Hepatocyte (in vitro differentiated cells): ENCODE results near the gene GRAMD1A.

Experiments used
- EZH2phosphoT487 ChIP-seq: fragments of 200-600 bp; sonication (generic); IDR thresholded peaks from one replicate; pipeline ENCODE4 v1.6.1; 2018; ENCODE audit warnings: antibody characterized with exemption, mild to moderate bottlenecking, low read depth, moderate library complexity; ENCODE audit not compliant: unreplicated experiment, severe bottlenecking
- TF ChIP-seq, protein P1 (sequence below): fragments of 200-600 bp; sonication (generic); IDR thresholded peaks from 2 replicates; pipeline ENCODE4 v1.5.1; 2016; ENCODE audit warnings: antibody characterized with exemption, mild to moderate bottlenecking; ENCODE audit not compliant: poor library complexity

DNA sequence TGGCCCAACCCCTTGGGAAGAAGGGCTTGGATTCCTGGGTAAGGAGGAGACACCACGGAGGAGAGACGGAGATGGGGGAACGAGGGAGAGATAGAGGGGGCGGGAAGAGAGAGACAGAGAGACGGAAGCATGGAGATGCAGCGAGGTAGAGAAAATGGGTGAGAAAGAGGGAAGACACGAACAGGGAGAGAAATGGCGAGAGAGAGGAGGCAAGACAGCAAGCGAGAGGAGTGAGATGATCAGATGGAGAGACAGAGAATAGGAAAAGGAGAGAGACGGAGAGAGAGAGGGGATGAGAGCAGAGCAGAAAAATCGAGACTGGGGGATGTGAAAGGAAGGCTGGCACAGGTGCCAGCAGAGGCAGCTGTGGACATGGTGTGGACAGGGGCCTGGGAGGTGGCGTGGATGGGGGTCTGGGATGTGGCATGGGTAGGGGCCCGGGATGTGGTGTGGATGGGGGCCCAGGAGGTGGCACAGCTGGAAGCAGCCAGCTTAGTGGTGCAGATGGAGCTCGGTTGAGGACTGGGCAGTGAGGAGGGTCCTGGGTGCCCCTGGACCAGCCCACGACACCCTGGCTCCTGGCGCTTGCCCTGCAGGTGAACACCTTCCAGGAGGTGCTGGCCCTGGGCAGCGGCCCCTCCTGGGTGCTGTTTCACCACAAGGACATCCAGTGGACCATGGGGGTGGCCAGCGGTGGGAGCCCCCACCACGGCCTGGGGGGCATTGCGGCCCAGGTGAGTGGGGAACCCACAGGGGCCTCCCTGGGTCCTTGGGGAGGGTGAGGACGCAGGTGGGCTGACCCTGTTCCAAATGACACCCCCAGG lies 75.3 kb downstream of the GRAMD1A start:
- TF ChIP-seq, protein P1, sequence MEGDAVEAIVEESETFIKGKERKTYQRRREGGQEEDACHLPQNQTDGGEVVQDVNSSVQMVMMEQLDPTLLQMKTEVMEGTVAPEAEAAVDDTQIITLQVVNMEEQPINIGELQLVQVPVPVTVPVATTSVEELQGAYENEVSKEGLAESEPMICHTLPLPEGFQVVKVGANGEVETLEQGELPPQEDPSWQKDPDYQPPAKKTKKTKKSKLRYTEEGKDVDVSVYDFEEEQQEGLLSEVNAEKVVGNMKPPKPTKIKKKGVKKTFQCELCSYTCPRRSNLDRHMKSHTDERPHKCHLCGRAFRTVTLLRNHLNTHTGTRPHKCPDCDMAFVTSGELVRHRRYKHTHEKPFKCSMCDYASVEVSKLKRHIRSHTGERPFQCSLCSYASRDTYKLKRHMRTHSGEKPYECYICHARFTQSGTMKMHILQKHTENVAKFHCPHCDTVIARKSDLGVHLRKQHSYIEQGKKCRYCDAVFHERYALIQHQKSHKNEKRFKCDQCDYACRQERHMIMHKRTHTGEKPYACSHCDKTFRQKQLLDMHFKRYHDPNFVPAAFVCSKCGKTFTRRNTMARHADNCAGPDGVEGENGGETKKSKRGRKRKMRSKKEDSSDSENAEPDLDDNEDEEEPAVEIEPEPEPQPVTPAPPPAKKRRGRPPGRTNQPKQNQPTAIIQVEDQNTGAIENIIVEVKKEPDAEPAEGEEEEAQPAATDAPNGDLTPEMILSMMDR, result no peak
- no peak for TF ChIP-seq EZH2phosphoT487
